Lung (tissue), 12 donors: ENCODE measurements around the gene EPB41L2. TPM values are rescaled to one million over a fixed set of nuclear protein-coding genes. Genes with fewer than 3 reads are reported as not detected.

Experiments used
- ATAC-seq: fragments of 200-7000 bp; cut with Tn5 transposase; one replicate; pipeline ENCODE4 v1.9.1; 2020; ENCODE audit warnings: moderate number of reproducible peaks; ENCODE audit not compliant: insufficient read depth, low FRiP score
- DNase-seq, 3 donors: peaks; one replicate each; pipeline ENCODE4 v3.0.0-alpha.2; 2013 to 2017
- H3K27ac ChIP-seq, 2 donors: one replicate each; pipeline ENCODE4 v1.5.1; 2013; ENCODE audit warnings: mild to moderate bottlenecking in 2 of 2, moderate library complexity in 2 of 2, control low read depth in 1 of 2, inconsistent platforms in 1 of 2, low read depth in 1 of 2, low read length in 1 of 2
- H3K27me3 ChIP-seq, 3 donors: one replicate each; pipeline ENCODE4 v1.5.1; 2013; ENCODE audit warnings: low read length in 2 of 3; ENCODE audit not compliant: control insufficient read depth in 3 of 3, insufficient read depth in 3 of 3
- H3K36me3 ChIP-seq, 4 donors: one replicate each; pipeline ENCODE4 v1.5.1; 2013; ENCODE audit warnings: low read length in 4 of 4, mild to moderate bottlenecking in 1 of 4, moderate library complexity in 1 of 4; ENCODE audit not compliant: control insufficient read depth in 4 of 4, insufficient read depth in 4 of 4
- H3K4me1 ChIP-seq, 5 donors: one replicate each; pipeline ENCODE4 v1.5.1; 2013; ENCODE audit warnings: low read length in 5 of 5, mild to moderate bottlenecking in 2 of 5, moderate library complexity in 1 of 5; ENCODE audit not compliant: control insufficient read depth in 5 of 5, insufficient read depth in 5 of 5
- H3K4me3 ChIP-seq: one replicate; pipeline ENCODE4 v1.5.1; 2013; ENCODE audit warnings: mild to moderate bottlenecking, control low read depth, moderate library complexity
- H3K9ac ChIP-seq, 2 donors: one replicate each; pipeline ENCODE4 v1.5.1; 2013; ENCODE audit warnings: low read length in 2 of 2, control low read depth in 1 of 2; ENCODE audit not compliant: insufficient read depth in 1 of 2
- H3K9me3 ChIP-seq, 4 donors: one replicate each; pipeline ENCODE4 v1.5.1; 2013; ENCODE audit warnings: low read length in 3 of 4, mild to moderate bottlenecking in 1 of 4, moderate library complexity in 1 of 4; ENCODE audit not compliant: control insufficient read depth in 4 of 4, insufficient read depth in 3 of 4
- CTCF ChIP-seq: IDR thresholded peaks from 2 replicates; pipeline ENCODE4 v1.5.1; 2012; ENCODE audit warnings: mild to moderate bottlenecking; ENCODE audit errors: control extremely low read depth, extremely low read depth
- WGBS, 2 donors: extraction: QIAGEN DNeasy Blood & Tissue Kit; methylation state at CpG; one replicate each; pipeline ENCODE4 v1.1.7; 2013; 5-methylcytosine and 5-hydroxymethylcytosine counted together
- polyA plus RNA-seq, 2 donors: library from polyadenylated mRNA; stranded (reverse); fragments of 200-250 nt; gene quantifications; one replicate each; pipeline ENCODE4 v1.2.1, GENCODE V29; 2013
- total RNA-seq, 2 donors: library from RNA; depleted of rRNA in 1 of 2; stranded (reverse); fragments of >200 nt in 1 of 2; gene quantifications; one replicate each; pipeline ENCODE4 v1.2.1, GENCODE V29; 2014 to 2021
- donor health status: control.
- donor health status: control.
- donor health status: Bipolar disorder and iron deficiency.
- donor health status: healthy.
- donor health status: DM: yes; HTN: yes; CAD: no.

The EPB41L2 gene
- total and polyA plus RNA-seq, 4 donors, result 21.9 to 265 (median 52.7) TPM

- no peak overlapping the region for H3K9ac ChIP-seq
- no peak overlapping the region for H3K4me3 ChIP-seq
- no peaks in the 10 kb centered on the region for H3K27me3 ChIP-seq
- DNase-seq (no peak), ATAC-seq (no peak)
- H3K4me1 ChIP-seq, result no peaks in the 10 kb centered on the region
- no peak for TF ChIP-seq CTCF
- WGBS, 2 donors, result 45 to 97% methylated on average over 1 of the region's 1 CpG
- no peaks in the 10 kb centered on the region for H3K9me3 ChIP-seq
- H3K36me3 ChIP-seq, result peaks cover 0 to 4% (median 0%) of the 10 kb centered on the region in 4 donors
- no peak overlapping the region for H3K27ac ChIP-seq
Observed at GRCh38 chr6:130833569-130833968, 229.5 kb downstream of the EPB41L2 start.

GRCh38 chr6:130831607-130832006 lies 231.4 kb downstream of the EPB41L2 start:
- no peak for ATAC-seq
- no peak for DNase-seq
- Histone ChIP-seq H3K4me3 (no peak overlapping the region), H3K36me3 (peaks cover 0 to 4% (median 0%) of the 10 kb centered on the region in 4 donors), H3K27ac (no peak overlapping the region), H3K9me3 (no peaks in the 10 kb centered on the region), H3K27me3 (no peaks in the 10 kb centered on the region), H3K4me1 (no peaks in the 10 kb centered on the region), H3K9ac (no peak overlapping the region)
- WGBS, 2 donors, result 94 to 95% methylated on average over 5 of the region's 5 CpGs
- TF ChIP-seq CTCF, result no peak

GRCh38 chr6:130829333-130829910 lies 233.6 kb downstream of the EPB41L2 start:
- Histone ChIP-seq H3K9me3 (no peaks in the 10 kb centered on the region), H3K36me3 (peaks cover 0 to 4% (median 0%) of the 10 kb centered on the region in 4 donors), H3K4me3 (no peak overlapping the region), H3K4me1 (no peaks in the 10 kb centered on the region), H3K27me3 (no peaks in the 10 kb centered on the region), H3K27ac (no peak overlapping the region), H3K9ac (no peak overlapping the region)
- ATAC-seq, result no peak
- 40 to 62% methylated on average over 4 of the region's 4 CpGs for WGBS, 2 donors
- no peak for DNase-seq
- no peak for TF ChIP-seq CTCF
